Forelimb muscle (tissue), 1 donor: ENCODE results near the gene RARG. TPM values are rescaled to one million over a fixed set of nuclear protein-coding genes. Genes with fewer than 3 reads are reported as not detected.
"Not testable (repeated sequence)": the region's sequence is repeated elsewhere in the genome, so short reads cannot be mapped to it uniquely, and the experiment has no call there.

ENCODE experiments used
- DNase-seq: peaks from one replicate; pipeline ENCODE4 v3.0.0-alpha.2; 2013; ENCODE audit warnings: low read depth
- polyA plus RNA-seq: library from polyadenylated mRNA; unstranded; fragments of 120-200 nt; gene quantifications from one replicate; pipeline ENCODE4 v1.2.1, GENCODE V29; 2013; ENCODE audit not compliant: insufficient read length

Gene RARG
- polyA plus RNA-seq, 1 donor = 22.5 TPM

GRCh38 chr12:53171725-53172329 lies 60.2 kb downstream of the RARG start:
- DNase-seq = no peak

DNA sequence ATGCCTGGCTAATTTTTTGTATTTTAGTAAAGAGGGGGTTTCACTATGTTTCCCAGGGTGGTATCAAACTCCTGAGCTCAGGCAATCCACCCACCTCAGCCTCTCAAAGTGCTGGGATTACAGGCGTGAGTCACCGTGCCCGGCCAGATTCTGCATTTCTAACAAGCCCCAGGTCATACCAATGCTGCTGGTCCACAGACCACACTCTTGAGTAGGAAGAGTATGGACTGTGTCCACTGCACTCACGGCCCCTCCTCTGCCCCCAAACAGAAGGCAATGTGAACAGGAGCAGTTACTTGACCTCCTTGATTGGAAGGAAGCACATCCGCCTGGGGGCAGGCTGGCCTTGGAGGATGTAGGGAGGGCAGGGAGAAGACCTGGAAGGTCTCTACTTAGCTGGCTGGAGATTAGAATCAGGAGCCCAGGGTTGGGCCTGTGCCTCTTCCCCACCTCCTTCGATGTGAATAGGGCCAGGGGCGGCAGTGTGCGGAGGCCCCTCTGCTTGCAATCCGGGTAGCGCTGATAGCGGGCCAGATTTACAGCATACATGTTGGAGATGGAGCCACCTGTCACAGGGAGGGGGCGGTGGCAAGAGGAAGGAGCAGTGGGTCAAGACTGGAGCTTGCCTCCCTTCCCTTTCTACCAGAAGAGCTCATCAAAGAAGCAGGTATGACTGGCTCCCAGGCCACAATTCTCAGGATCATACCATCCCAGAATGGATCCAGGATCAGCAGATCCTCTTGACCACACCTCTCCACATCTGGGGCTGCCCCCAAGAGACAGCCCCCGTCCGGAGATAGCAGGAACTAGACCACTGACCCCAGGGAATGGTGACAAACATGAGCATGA lies 60.9 kb downstream of the RARG start:
- no peak for DNase-seq

GRCh38 chr12:53170215-53170614 lies 61.8 kb downstream of the RARG start:
- DNase-seq = no peak

- no peak for DNase-seq
Measured at GRCh38 chr12:53169644-53170043, 62.4 kb downstream of the RARG start.

DNA sequence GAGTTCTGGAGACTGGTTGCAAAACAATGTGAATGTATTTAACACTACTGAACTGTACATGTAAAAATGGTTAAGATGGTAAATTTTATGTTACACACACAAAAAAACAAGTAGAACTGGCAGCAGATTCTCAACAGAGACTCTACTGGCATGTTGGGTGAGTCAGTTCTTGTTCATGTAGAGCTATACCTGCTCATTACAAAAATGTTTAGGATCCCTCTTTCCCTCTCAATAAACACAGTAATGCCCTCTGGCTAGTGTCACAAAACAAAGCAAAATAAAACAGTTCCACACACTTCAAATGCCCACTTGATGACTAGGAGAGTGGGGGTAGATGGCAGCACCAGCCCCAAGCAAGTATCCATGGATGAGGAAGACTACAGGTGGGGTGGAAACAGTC lies 65.2 kb downstream of the RARG start:
- no peak for DNase-seq

GRCh38 chr12:53163008-53163407 lies 69.0 kb downstream of the RARG start:
- not testable (repeated sequence) for DNase-seq

DNA sequence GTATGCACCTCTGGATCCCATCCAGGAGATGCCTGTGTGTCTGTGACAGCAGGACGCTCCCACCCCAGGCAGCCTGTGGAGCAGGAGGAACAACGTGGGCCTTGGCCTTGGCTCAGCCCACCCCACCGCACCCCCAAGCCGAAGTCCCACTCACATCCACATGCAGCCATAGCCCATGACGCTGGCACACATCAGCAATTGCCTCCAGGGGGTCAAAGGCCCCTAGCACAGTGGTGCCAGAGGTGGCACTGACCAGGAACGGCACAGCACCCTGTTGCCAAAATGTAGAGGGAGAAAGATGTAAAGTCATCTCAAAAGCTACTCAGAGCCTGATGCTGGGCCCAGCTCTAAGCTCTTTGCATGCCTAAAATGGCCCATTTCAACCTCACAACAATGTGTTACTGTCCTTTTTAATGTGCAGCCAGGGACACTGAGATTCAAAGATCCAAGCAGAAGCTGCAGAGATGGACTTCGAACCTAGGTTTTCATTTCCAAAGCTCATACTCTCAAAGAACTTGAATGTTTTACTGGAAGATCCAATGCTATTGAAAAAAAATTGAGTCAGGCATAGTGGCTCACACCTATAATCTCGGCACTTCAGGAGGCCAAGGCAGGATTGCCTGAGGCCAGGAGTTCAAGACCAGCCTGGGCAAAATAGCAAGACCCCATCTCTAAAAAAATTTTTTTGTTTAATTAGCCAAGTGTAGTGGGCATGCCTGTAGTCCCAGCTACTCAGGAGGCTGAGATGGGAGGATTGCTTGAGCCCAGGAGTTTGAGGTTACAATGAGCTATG lies 70.7 kb downstream of the RARG start:
- no peak for DNase-seq

DNA sequence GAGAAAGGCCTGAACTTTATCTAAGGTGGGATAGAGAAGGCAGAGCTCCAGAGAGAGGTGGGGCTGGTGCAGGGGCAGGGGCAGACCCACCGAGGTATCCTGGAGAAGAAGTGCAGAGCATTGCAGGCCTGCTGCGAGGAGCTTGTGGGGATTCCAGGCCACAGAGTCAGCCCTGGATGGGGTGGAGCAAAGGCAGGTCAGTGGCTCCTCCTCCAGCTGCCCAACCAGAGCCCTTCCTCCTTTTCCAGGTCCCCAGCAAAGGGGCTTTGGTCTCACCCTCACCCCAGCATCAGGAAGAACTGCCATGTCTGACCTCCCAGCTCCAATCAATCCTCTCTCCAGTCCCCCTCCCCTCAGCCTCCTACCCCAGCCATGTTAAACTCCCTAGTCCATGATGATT lies 71.3 kb downstream of the RARG start:
- DNase-seq = no peak

Other genes starting within 250 kb of the RARG start
- 449 TPM for gene EIF4B, start 225.8 kb downstream of the RARG start, polyA plus RNA-seq
- 97.9 TPM for gene TNS2, start 182.1 kb downstream of the RARG start, polyA plus RNA-seq
- gene SPRYD3, start 152.8 kb downstream of the RARG start, polyA plus RNA-seq = 18.4 TPM
- 59.2 TPM for gene IGFBP6, start 134.5 kb downstream of the RARG start, polyA plus RNA-seq
- gene SOAT2, start 128.7 kb downstream of the RARG start, polyA plus RNA-seq = 0.11 TPM
- 27.9 TPM for gene ZNF740, start 51.5 kb downstream of the RARG start, polyA plus RNA-seq
- 54.5 TPM for gene CSAD, start 51.3 kb downstream of the RARG start, polyA plus RNA-seq
- gene ITGB7, start 25.0 kb downstream of the RARG start, polyA plus RNA-seq = 1.2 TPM
- 4.3 TPM for gene ESPL1, start 36.1 kb upstream of the RARG start, polyA plus RNA-seq
- 497 TPM for gene PFDN5, start 63.3 kb upstream of the RARG start, polyA plus RNA-seq
- 37.2 TPM for gene MYG1, start 67.5 kb upstream of the RARG start, polyA plus RNA-seq
- gene AAAS, start 89.4 kb upstream of the RARG start, polyA plus RNA-seq = 52.4 TPM
- gene SP7, start 104.1 kb upstream of the RARG start, polyA plus RNA-seq = 0.15 TPM
- 37.2 TPM for gene SP1, start 148.0 kb upstream of the RARG start, polyA plus RNA-seq
- gene AMHR2, start 191.6 kb upstream of the RARG start, polyA plus RNA-seq = 0.09 TPM
- 41.6 TPM for gene PRR13, start 209.5 kb upstream of the RARG start, polyA plus RNA-seq
- gene PCBP2, start 219.9 kb upstream of the RARG start, polyA plus RNA-seq = 550 TPM